Measurements from ENCODE around the gene KATNAL2. TPM values are rescaled to one million over a fixed set of nuclear protein-coding genes. Genes with fewer than 3 reads are reported as not detected.

The KATNAL2 gene
- total RNA-seq: 10 to 100 TPM in 1 of 4 donors, 1 to 10 TPM in 2, not detected in 1; 2.8 to 14.3 (median 3.6) TPM

DNA sequence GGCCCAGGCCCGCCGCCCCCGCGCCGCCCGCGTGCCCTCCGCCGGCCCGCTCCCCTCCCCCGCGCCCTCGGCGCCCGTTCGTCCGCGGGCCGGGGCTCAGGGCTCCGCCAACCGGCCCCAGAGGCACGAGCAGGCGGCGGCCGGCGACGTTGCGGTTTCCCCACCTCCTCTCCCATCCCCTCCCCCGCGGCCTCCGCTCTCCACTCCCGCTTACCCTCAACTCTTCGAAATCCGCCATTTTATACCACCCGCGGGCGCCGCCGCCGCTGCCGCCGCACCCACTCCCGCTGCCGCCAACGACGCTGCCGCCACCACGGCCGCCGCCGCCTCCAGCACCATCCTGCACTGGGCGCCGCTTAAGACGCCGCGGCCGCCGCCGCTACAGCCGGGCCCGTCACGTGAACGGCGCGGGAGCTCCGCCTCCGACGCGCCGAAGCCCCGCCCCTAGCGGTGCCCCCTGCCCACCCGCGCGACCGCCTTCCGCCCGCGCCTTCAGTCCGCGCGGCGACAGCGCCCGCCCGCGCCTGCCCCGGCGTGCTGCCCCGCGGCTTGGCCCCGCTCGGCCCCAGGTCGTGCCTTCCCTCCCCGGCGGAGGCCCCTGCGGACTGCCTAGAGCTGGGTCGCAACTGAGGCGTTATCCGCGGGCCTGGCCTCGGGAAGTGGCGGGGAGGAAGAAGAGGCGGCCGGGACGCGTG, at the start of gene KATNAL2, which contains the start of gene PIAS2:
TSS of gene KATNAL2 (plus strand) at position 495 of the 695 bp plus-strand sequence. CDS start 29,271 bp downstream, outside the sequence.
TSS of gene PIAS2 (minus strand) at position 400 of the 695 bp plus-strand sequence. CDS start at position 238, 162 bp downstream.
- H3K36me3 ChIP-seq: no peaks in the 10 kb centered on the region
- no peaks in the 10 kb centered on the region for H3K9me3 ChIP-seq
- peak within 1 kb of the TSS; percentile 82 to 90 for H3K27ac ChIP-seq
- peak; percentile 58 to 78 for DNase-seq
- TF ChIP-seq, protein P1, sequence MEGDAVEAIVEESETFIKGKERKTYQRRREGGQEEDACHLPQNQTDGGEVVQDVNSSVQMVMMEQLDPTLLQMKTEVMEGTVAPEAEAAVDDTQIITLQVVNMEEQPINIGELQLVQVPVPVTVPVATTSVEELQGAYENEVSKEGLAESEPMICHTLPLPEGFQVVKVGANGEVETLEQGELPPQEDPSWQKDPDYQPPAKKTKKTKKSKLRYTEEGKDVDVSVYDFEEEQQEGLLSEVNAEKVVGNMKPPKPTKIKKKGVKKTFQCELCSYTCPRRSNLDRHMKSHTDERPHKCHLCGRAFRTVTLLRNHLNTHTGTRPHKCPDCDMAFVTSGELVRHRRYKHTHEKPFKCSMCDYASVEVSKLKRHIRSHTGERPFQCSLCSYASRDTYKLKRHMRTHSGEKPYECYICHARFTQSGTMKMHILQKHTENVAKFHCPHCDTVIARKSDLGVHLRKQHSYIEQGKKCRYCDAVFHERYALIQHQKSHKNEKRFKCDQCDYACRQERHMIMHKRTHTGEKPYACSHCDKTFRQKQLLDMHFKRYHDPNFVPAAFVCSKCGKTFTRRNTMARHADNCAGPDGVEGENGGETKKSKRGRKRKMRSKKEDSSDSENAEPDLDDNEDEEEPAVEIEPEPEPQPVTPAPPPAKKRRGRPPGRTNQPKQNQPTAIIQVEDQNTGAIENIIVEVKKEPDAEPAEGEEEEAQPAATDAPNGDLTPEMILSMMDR (IDR thresholded peaks at IDR 0.05): peak in 2 of 4 experiments; percentile 2
- peak; percentile 83 to 93 for TF ChIP-seq POLR2A (IDR thresholded peaks at IDR 0.05)
- peak within 1 kb of the TSS; percentile 52 to 86 for H3K4me3 ChIP-seq
- intact Hi-C loops (cut with DNase I; ENCODE audit: low total_unique reads): no loop called here
- H3K4me1 ChIP-seq: no peaks in the 10 kb centered on the region
- no peaks in the 10 kb centered on the region for H3K27me3 ChIP-seq

- Histone ChIP-seq H3K27ac (no peak overlapping the region), H3K4me1 (no peaks in the 10 kb centered on the region), H3K27me3 (no peaks in the 10 kb centered on the region), H3K36me3 (no peaks in the 10 kb centered on the region), H3K4me3 (no peak overlapping the region), H3K9me3 (peaks cover 0 to 4% of the 10 kb centered on the region in 2 donors)
- intact Hi-C loops (cut with DNase I; ENCODE audit: low total_unique reads): no loop called here
- no peak for DNase-seq
- TF ChIP-seq, protein P1 (IDR thresholded peaks at IDR 0.05): no peak
- no peak for TF ChIP-seq POLR2A (IDR thresholded peaks at IDR 0.05)
These were observed 49.1 kb upstream of the KATNAL2 start for GRCh38 chr18:46868169-46868921.

DNA sequence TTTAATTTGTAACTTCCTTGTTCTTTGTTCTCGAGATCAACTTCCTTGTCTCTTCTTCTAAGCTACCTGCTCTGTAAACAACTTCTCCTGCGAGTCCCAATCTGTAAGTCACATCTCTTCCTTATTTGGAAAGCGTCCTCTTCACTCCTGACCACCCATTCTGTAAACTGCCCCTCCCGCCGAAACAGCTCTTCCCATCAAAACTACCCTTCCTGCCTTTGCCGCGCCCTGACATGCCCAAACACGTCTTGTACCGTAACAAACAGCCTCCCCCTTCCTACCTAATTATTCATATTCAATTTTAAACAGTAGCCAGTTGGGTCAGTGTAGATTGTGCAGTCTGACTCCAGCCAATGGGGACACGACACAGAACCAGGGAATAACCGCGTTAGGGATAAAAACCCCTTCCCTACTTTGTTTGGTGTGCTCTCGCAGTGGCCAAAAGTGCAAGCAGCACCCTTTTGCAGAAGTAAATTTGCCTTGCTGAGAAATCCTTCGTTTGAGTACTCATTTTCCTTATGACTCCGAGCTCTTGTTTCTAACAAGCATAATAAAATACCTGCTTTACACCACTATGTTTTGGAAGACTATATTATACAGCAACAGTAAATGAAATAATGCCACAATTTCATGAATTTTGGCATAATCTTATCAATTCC, 39.9 kb upstream of the KATNAL2 start:
- H3K27ac ChIP-seq: no peak overlapping the region
- intact Hi-C loops (cut with DNase I; ENCODE audit: low total_unique reads): no loop called here
- TF ChIP-seq POLR2A (IDR thresholded peaks at IDR 0.05): no peak
- TF ChIP-seq, protein P1 (IDR thresholded peaks at IDR 0.05): no peak
- no peaks in the 10 kb centered on the region for H3K27me3 ChIP-seq
- H3K9me3 ChIP-seq: no peaks in the 10 kb centered on the region
- no peak for DNase-seq
- no peak overlapping the region for H3K4me3 ChIP-seq
- H3K4me1 ChIP-seq: no peaks in the 10 kb centered on the region
- H3K36me3 ChIP-seq: no peaks in the 10 kb centered on the region

GRCh38 chr18:46883180-46883579, 34.2 kb upstream of the KATNAL2 start:
- no peak for DNase-seq
- Histone ChIP-seq H3K4me1 (no peaks in the 10 kb centered on the region), H3K27me3 (no peaks in the 10 kb centered on the region), H3K27ac (no peak overlapping the region), H3K9me3 (no peaks in the 10 kb centered on the region), H3K4me3 (no peak overlapping the region), H3K36me3 (no peaks in the 10 kb centered on the region)
- TF ChIP-seq POLR2A (IDR thresholded peaks at IDR 0.05): no peak
- TF ChIP-seq, protein P1 (IDR thresholded peaks at IDR 0.05): no peak
- intact Hi-C loops (cut with DNase I; ENCODE audit: low total_unique reads): no loop called here
